ENCODE data around the gene HYCC2.
A peak's percentile ranks its signal among the peaks of the same experiment; 100 is the strongest.

The HYCC2 gene

GRCh38 chr2:201021914-201022313 is 49.6 kb downstream of the HYCC2 start:
- ATAC-seq (replicated peaks; ENCODE audit: extremely low read depth, poor library complexity, severe bottlenecking) (no peak), DNase-seq (ENCODE audit: low spot score in 2 of 2) (no peak)
- Mint-ChIP-seq H3K27ac (ENCODE audit: low read depth) (peak overlapping the region; percentile 38), H3K4me1 (peaks cover 26% of the 10 kb centered on the region), H3K9me3 (no peaks in the 10 kb centered on the region), H3K27me3 (no peaks in the 10 kb centered on the region), H3K4me3 (no peak overlapping the region), H3K36me3 (ENCODE audit: insufficient read depth) (peaks cover 14% of the 10 kb centered on the region)

All from central memory CD8-positive, alpha-beta T cell (primary cell).